Erythroblast (primary cell): ENCODE data around the gene SNX18.

ENCODE experiments used
- GATA1 ChIP-seq: IDR thresholded peaks from 2 replicates; pipeline ENCODE4 v1.6.1; 2011; ENCODE audit warnings: low read depth, mild to moderate bottlenecking, control low read depth, low read length, moderate library complexity
- POLR2A ChIP-seq: IDR thresholded peaks from 2 replicates; pipeline ENCODE4 v1.6.1; 2011; ENCODE audit warnings: mild to moderate bottlenecking, low read length

DNA sequence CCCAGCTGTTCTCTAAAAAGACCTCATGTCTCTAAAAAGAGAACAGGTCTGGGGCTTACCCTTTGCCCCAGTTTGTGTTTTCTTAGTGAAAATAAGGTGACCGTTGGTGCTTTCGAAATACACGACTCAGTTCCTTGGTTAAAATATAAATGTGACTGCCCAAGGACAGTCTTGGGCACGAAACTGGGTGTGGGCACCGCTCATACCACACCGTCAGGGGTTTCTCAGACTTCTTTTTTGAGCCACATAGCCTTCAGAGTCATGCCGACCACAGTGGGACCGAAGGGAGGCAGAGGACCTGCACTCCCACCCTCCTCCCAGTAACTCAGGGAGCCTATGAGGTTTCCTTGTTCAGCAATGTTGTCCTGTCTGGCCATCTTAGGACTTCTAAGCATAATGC, 6.5 kb downstream of the SNX18 start:
- TF ChIP-seq POLR2A: no peak
- no peak for TF ChIP-seq GATA1
